Stimulated activated CD8-positive, alpha-beta memory T cell treated with anti-CD3 and anti-CD28 coated beads, Interleukin-15, amount 100 ng/mL, for 48 hours (primary cell): ENCODE data around the gene FBXL14.
A peak's percentile ranks its signal among the peaks of the same experiment; 100 is the strongest.
"Not testable (repeated sequence)": the region's sequence is repeated elsewhere in the genome, so short reads cannot be mapped to it uniquely, and the experiment has no call there.

ENCODE experiments used
- DNase-seq, 2 donors: peaks; one replicate each; pipeline ENCODE4 v3.0.0-alpha.2; 2020; ENCODE audit warnings: low read depth in 2 of 2

Gene FBXL14

DNA sequence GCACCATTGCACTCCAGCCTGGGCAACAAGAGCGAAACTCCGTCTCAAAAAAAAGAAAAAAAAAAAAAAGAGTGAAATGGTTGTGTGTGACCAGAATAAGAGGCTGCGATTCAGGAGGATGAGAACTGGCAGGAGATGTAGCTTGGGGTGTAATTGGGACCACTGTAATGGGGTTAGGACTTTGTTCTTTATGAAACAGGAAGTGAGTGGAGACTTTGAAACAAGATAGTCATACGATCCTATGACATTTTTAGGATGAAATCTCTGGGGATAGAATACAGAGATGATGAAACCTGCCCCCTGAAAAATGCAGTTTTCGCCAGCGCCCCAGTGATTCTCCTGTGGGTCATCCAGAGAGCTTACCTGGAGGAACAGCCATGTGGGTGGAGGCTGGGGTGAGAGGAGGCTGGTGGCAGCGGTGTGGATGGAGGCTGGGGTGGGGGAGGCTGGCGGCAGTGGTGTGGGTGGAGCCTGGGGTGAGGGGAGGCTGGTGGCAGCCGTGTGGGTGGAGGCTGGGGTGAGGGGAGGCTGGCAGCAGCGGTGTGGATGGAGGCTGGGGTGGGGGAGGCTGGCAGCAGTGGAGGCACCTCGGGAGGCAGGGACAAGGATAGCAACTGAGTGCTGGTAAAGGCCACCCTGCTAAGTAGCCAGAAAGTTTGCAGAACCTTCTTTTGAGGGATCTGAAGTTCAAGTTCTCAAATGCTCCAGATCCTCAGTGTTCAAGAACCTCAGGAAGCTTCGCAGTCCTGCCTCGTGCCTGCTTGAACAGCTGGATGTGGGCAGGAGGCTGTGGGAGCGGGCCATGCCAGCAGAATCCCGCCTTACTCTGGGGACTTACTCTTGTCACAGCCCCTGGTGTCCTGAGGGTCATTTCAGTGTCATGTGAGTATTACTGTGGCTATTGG is 20.2 kb downstream of the FBXL14 start:
- DNase-seq, result no peak

DNA sequence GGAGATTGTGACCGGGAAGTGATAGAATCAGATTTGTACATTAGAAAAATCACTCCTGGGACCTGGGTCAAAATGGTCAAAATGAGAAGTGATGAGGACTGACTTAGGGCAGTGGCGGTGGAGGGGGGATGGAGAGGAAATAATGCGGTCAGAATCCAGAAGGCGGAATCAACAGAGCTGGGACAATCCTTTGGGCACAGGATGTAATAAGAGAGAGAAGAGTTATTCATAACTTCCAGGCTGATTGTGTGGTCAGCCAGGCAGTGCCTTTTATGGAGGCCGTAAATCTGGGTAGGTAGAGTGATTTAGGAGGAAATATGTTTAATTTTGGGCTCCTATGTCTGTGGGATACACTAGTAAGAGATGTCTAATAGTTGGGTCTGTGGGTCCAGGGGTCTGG is 21.6 kb downstream of the FBXL14 start:
- DNase-seq, result no peak

DNA sequence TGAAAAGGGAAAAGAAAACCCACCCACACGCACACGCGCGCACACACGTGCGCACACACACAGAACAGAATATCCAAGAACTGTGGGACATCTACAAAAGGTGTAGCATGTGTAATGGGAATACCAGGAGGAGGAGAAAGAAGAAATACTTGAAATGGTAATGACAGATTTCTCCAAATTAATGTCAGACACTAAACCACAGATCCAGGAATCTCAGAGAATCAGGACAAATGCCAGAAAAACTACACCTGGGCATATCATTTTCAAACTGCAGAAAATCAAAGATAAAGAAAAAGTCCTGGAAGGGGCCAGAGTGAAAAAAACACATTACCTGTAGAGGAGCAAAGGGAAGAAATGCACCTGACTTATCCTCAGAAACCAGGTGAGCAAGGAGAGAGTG is 26.5 kb downstream of the FBXL14 start:
- DNase-seq, result no peak

DNA sequence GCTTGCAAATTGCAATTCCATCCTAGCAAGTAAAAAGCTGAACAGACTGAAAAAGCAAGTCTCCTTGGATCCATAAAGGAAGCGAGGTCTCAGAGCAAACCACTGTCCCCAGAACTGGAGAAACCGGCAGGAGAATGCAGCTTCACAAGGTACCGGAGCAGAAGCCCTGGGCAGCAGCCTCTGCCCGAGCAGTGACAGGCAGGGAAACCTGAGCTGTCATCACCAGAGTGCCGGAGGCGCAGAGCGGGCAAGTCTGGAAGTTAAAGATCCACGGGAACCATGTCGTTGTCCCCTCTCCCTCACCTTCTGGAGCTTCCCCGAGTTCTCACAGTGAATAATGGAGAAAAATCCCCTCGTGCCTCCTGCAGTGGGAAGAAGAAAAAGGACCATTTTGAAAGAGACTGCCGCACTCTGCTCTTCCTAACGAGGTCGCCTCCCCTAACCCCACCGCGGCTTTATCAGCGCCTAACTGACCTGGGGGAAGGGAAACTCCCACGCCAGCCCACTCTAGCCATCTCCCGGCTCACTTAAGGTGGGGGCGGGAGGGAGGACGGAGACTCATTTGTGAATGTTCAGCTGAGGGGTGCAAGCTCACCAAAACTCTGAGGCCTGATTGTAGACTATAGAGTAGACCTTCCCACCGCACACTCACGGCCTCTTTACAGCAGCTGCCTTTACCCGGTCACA is 27.8 kb downstream of the FBXL14 start:
- no peak for DNase-seq

DNA sequence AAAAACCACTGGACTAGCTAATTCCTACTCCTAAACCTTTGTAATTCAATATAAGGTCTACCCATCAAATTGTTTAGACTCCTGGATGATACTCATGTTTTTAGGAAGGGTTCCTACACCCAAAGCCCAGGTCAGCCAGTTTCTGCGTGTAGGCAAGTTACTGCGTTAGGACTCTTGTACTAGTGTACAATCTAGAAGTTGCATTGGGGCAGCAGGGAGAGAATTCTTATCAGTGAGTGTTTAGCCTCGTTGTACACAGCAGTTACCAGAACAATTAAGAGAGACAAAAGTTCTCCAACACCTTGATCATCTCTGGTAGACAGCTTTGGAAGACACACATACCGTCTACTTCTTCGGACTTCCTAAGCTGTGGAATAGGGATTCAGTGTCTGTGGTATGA is 29.2 kb downstream of the FBXL14 start:
- DNase-seq, result no peak

DNA sequence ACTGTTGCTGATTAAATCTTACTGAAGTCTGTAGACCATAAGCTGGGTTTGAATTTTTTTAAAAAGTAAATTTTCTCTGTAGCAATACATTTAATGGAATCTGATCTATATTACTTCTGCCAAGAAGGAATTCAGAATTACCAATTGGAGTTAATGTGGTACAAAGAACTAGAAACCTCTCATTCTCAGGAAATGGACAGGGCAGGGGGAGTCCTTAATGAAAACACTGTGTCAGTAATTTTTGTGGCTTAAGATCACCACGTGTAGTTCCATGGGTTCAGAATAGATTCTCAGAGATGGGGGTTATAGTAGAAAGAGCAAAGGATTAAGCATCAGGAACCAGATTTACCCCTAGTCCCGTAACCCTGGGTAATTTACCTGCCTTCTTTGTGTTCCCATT is 30.3 kb downstream of the FBXL14 start:
- no peak for DNase-seq

DNA sequence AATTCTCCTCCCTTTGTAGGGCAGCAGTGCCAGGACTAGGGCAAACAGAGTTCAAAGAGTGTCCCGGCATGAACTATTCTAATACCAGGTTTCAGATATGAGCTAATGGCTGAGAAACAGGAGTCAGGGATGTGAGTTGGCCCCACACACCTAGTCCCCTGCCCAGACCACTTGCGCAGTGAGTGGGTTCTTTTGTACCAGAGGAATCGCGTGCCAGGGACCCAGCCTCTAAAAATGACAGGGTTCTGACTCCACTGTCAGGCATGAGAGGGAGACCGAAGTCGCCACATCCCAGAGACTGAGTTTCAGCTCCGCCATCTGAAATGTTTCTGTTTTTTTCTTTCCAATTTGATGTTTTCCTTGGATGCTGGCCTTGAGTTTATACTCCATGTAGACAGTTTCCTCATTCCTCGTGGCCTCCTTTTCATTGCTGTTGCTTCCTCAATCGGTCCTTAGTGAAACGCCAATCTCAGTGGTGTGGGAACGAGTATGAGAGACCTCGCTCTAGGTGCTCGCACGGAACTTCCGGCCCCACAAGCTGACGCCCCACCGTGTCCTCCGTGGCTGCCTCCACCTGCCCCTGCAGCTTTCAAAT is 31.5 kb downstream of the FBXL14 start:
- no peak for DNase-seq

DNA sequence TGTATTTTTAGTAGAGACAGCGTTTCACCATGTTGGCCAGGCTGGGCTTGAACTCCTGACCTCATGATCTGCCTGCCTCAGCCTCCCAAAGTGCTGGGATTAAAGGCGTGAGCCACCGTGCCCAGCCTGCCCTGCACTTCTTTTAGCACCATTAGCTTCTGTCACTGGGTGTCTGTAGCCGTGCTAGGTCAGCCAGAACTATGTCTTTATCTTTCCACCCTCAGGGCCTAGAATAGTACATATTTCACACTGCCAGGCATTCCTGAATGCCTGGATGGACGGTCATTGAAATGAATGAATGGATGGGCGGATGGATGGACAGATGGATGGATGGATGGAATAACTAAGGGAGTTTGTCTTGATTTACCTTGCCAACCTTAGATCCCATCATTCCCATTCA is 33.7 kb downstream of the FBXL14 start:
- DNase-seq, result no peak

DNA sequence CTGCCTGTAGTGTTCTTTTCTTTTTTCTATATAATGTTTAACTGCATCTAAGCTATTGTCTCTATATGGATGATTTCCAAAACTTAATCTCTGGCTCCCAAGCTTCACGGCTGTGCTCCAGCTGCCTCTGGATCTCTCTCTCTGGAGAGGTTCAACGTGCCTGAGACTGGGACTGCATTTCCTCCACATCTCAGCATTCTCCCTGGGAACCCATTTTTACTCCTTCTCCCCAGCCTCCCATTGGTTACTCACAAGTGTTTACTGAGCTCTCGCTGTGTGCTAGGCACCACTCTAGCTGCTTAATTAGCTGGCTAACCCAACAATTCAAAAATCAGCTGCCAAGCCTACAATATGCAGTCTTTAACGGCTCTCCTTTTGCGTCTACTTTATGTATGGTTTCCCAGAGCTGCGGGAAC is 34.7 kb downstream of the FBXL14 start:
- no peak for DNase-seq

DNA sequence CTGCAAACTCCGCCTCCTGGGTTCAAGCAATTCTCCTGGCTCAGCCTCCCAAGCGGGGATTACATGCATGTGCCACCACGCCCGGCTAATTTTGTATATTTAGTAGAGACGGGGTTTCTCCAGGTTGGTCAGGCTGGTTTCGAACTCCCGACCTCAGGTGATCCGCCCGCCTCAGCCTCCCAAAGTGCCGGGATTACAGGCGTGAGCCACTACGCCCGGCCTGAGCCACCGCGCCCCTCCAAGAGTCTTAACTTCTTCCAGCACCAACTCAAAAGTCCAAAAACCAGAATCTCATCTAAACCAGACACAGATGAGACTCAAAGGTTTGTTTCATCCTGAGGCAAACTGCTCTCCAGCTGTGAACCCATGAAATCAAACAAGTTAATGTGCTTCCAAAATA is 36.3 kb downstream of the FBXL14 start:
- DNase-seq, result not testable (repeated sequence)

DNA sequence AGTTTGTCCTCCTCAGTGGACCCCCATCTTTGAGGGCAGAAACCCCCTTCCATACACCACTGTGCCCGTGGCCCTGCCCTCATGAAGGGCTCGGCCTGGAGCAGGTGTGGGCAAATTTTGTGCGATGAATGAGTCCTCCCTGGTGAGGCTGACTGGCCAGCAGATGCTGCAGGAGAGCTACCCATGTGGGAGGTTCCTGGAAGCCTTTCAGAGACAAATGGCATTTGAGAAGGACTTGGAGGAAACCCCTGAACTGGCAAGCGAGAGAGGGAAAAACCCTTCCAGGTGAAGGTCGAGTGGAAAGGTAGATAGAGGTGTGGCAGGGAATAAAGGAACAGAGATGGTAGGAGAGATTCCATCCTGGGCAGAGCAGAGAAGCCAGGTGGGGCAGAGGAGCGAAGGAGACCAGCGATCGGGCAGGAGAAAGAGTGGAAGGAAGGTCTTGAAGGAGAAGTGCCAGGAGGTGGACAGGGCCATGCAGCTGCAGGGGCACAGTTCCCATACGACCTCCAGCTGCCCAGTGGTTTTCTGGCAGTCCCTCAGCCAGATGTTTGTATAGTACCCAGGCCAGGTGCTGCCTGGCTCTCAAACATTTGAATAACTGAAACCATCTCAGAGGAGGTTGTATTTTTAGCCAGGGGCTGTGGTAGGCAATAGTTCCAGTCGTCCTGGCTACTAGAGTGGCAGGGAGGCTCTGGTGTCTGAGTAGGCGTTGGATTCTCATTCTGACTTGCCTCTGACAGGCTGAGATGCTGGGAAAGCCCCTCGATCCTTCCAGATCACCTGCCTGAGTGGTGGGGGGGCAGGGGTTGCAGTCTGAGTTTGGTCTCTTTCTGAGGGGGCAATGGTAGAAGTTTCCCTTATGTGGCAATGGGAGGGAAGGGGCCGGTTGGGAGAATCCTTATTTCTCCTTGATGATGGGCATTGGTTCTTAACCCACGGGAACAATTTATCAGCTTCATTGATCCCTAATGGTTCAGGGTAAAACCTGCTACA is 40.1 kb downstream of the FBXL14 start:
- DNase-seq, result peak; percentile 42 to 56

DNA sequence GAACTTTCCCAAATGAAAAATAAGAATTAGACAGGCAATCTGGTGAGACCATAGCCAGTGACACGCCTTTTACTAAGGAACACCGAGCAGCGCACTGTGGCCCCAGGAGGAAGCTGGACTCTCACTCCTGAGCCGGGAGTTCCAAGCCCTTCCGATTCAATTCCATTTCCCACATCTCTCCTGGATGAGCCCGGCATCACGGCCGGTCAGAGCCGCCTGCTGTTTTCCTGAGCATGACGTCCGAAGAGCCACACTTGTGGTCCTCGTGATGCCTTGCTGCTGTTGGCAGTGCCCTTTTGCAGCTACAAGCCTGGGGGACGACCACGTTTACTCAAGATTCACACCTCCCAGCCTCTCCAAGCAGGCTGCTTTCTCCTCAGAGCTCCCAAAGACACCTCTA is 40.8 kb downstream of the FBXL14 start:
- no peak for DNase-seq

DNA sequence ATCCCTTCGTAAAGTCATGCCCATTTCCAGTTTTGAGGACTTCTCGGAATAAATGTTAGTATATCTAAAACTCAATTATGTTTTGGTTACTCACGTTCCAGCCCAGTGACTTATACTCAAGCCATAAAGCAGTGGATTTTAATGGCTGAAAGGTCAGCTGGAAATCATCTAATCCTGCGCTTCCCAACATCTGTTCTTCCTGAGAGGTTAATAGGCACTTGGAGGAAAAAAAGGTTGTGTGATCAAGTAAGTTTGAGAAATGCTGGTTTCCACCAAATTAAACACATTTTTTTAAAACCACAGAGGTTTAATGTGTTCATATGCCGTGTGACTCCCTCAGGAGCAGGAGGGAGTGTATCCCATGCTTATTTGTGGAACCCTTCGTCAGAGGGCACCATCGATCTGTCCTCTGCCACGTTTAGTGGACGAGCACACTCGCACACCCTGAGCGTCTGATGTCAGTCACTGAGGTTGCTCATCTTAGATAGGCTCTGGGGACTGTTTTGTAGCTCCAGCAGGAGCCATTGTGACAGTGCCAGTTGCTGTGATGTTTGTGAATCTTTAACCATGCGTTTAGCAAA is 41.4 kb downstream of the FBXL14 start:
- DNase-seq, result no peak

DNA sequence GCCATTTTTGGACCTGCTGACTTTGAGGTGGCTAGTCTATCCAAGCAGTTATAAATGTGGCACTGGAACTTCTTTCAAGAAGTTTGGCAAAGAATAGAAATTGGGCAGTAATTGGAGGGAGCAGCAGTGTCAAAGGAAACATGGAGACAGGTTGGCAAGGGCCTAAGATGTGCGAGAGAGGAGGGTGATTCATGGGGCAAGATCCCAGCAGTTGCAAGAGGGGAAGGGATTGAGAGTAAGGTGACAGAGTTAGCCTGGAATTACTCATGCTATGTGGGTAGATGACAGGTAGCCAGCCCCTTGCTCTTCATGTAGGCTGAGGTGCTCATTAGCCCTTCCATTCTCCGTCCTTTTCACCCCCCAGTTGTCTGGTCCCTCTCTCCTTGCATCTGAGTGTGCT is 42.2 kb downstream of the FBXL14 start:
- no peak for DNase-seq

DNA sequence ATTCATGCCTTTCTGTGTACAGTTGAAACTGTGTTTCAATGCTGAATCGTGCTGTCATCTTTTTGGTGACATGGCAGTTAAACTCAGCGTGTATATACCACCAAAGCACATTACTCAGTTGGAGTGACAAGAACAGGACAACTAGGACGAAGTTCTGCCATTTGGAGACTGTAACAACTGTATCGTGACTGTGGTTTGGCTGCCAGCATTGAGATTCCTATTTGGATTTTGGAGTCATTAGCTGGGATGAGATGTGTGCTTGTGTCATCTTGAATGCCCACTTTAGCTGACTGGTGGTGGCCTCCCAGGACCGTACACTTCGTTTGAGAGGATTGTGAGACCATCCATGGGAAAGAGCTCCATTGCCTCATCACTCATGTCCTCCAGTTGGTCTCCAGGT is 42.9 kb downstream of the FBXL14 start:
- DNase-seq, result no peak

DNA sequence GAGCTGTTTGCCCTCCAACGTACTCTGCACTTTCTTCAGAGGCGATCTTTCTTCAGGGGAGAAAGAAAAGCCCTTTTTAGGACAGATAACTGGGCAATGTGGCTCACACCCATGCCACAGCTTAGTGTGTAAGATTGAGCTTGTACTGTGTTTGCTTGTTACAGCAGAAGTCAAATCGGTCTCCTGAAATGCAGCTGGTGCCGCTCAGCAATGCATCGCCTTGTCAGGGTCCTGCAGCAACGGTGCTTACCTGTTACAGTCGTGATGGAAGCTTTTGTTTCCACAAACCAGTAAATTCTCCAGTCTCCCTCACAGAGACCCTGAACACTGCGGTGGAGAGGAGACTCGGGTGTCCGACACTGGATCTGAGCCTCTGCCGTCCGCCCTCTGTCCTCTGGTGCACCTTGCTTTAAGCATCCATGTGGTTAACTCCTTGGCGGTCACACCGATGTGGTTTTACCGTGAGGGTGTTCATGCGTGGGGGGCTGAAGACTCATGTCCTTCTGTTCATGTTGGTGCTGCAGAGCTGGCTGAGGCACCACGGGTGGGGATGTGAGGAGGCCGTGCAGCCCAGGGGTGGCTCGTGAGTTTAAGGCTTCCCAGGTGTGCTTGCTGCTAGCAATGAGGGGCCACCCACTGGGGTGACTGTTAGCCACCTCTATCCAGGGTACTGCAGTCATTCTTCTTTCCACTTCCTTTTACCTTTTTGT is 47.3 kb downstream of the FBXL14 start:
- DNase-seq, result no peak

DNA sequence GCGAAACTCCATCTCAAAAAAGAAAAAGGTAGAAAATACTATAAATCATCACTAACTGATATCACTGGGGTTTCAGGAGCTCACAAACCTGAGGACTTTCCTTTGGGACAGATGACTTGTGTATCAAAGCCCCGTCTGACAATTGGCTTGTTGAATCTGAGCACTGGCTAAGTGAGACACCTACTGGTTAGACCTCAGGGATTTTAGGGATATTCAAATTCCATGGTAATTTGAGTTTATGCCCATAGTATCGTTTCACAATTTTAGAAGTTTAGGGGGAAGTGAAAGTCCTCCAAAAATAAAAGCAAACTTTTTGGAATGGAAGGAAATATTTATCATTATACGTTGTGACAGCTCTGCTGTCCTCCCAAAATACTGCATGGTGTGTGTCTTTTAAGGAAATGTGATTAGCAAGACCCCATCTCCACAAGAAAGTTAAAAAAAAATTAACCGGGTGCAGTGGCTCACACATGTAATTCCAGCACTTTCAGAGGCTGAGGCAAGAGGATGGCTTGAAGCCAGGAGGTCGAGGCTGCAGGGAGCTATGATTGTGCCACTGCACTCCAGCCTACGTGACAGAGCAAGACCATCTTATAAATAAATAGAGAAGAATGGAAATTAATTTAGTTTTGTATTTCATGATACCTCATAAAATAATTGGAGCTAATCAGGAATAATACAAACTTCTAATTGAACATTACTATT is 49.2 kb downstream of the FBXL14 start:
- DNase-seq, result no peak

DNA sequence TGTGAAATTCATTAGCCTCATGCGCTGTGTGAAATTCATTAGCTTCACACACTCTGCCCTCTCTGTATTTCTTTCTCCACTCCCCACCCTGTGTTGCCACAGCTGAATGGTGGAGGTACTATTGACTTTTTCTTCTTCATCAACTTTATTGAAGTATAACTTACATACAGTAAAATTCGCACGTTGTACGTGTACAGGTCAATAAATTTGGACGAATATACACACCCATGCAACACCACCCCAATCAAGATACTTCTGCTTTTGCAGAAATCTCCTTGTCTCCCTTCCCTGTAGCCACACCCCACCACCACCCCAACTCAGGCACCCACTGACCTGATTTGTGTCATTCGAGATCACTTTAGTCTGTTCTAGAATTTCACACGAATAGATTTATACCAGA is 51.8 kb downstream of the FBXL14 start:
- no peak for DNase-seq

DNA sequence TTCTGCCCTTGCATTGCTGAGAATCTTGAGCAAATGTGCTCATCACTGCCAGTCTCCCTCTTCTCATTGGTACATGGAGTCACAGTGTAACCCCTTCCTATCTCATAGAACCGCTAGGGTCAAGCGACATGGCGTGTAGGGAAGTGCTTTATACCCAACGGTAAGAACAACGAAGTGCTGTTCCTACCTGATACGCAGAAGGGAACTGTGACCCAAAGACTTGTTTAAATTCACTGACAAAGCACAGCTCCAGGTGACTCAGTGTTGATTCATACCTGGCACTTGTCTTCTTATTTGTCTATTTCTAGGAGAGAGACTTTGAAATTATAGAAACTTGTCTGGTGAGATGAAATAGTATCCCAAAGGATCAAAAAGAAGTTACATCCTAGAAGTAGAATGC is 53.7 kb downstream of the FBXL14 start:
- no peak for DNase-seq

DNA sequence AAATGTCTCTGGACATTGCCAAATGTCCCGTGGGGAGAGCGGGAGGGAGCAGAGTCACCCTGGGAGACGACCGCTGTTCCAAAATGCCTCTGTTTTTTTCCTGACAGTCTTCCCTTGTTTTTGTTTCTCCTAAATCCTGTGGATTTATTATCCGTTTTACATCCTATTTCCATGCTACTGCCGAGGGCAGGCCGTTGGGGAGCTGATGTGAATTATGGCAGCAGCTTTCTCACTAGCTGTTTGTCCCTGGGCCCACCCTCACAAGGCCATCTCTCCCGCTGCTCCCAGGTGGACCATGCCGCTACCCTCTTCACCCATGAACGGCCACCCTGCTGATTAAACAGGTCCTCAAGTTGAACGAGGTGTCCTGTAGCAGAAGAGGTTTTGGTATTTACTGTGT is 55.2 kb downstream of the FBXL14 start:
- DNase-seq, result no peak
